ENCODE data around the gene PROX1.

DNA sequence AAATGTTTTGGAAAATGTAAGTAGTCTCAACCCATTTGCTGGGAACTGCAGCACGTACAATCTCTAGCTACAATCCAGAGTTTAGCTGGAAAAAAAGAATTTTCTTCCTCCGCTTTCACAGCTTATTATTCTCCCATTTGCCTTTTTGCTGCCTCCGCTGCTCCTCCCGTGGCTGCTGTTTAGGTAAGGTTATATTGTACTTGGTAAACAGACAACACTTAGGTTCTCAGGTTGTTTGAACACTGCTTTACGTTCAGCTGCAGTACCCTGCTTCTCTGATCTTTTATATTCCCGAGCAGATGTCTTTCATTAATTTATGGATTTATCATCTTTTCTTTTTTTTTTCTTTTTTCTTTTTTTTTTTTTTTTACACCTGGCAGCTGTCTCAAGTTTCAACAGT, 14.3 kb downstream of the PROX1 start:
- no peak for TF ChIP-seq CTCF (IDR thresholded peaks at IDR 0.05)
- TF ChIP-seq POLR2A (IDR thresholded peaks at IDR 0.05): no peak
